HG03196 (cell line): ENCODE data around the gene CNN1.

Experiments
- ATAC-seq: cut with Tn5 transposase; IDR thresholded peaks from one replicate; pipeline ENCODE4 v1.9.1; 2021; ENCODE audit not compliant: unreplicated experiment

CNN1 gene

GRCh38 chr19:11538232-11539036 is at the start of gene CNN1:
TSS of gene CNN1 (plus strand) at chr19:11538851. CDS start at chr19:11538928, 77 bp downstream.
- ATAC-seq = no peak

GRCh38 chr19:11489378-11489777 is 49.3 kb upstream of the CNN1 start:
- ATAC-seq = no peak

- no peak for ATAC-seq
These were observed 43.9 kb upstream of the CNN1 start for GRCh38 chr19:11494634-11495285.

- ATAC-seq = no peak
These were observed 43.2 kb upstream of the CNN1 start for GRCh38 chr19:11495481-11495880.

GRCh38 chr19:11495885-11496284 is 42.8 kb upstream of the CNN1 start:
- ATAC-seq = no peak

GRCh38 chr19:11496391-11497163 is 42.1 kb upstream of the CNN1 start:
- ATAC-seq = no peak

GRCh38 chr19:11499220-11499726 is 39.4 kb upstream of the CNN1 start:
- no peak for ATAC-seq

- ATAC-seq = no peak
These were observed 38.7 kb upstream of the CNN1 start for GRCh38 chr19:11499890-11500420.

- ATAC-seq = no peak
These were observed 34.1 kb upstream of the CNN1 start for GRCh38 chr19:11504502-11505031.

GRCh38 chr19:11505032-11505503 is 33.6 kb upstream of the CNN1 start:
- peak; percentile 78 for ATAC-seq

- peak; percentile 46 for ATAC-seq
These were observed 33.0 kb upstream of the CNN1 start, which contains the start of gene ZNF653 for GRCh38 chr19:11505504-11506100. TSS of gene ZNF653 (minus strand) at chr19:11505839. CDS start at chr19:11505786, 53 bp downstream.

GRCh38 chr19:11506101-11506555 is 32.5 kb upstream of the CNN1 start:
- peak; percentile 32 for ATAC-seq

GRCh38 chr19:11506967-11507366 is 31.7 kb upstream of the CNN1 start:
- ATAC-seq = no peak

- no peak for ATAC-seq
These were observed 31.1 kb upstream of the CNN1 start for GRCh38 chr19:11507370-11508078.

GRCh38 chr19:11510444-11510843 is 28.2 kb upstream of the CNN1 start:
- no peak for ATAC-seq

- no peak for ATAC-seq
These were observed 24.7 kb upstream of the CNN1 start for GRCh38 chr19:11513946-11514345.

- no peak for ATAC-seq
These were observed 19.5 kb upstream of the CNN1 start for GRCh38 chr19:11519138-11519537.

GRCh38 chr19:11528551-11529341 is 9.9 kb upstream of the CNN1 start, which contains the start of gene ECSIT:
TSS of gene ECSIT (minus strand) at chr19:11529134. CDS start at chr19:11519170, 9,964 bp downstream.
- ATAC-seq = peak; percentile 94

GRCh38 chr19:11530432-11530831 is 8.2 kb upstream of the CNN1 start:
- ATAC-seq = no peak
